ENCODE measurements around the gene LEMD3. TPM values are rescaled to one million over a fixed set of nuclear protein-coding genes. Genes with fewer than 3 reads are reported as not detected.

LEMD3 gene
- total RNA-seq, result 10 to 100 TPM; 17.9 to 51.7 (median 44.3) TPM

- Histone ChIP-seq H3K4me1 (peaks cover 0 to 38% (median 15%) of the 10 kb centered on the region in 4 donors), H3K27me3 (no peaks in the 10 kb centered on the region), H3K27ac (peak within 1 kb of the TSS; percentile 91 to 96 (median 94)), H3K9me3 (no peaks in the 10 kb centered on the region), H3K4me3 (peak within 1 kb of the TSS; percentile 78 to 98 (median 94)), H3K36me3 (peaks cover 0 to under 1% (median 0%) of the 10 kb centered on the region in 3 donors)
- TF ChIP-seq, protein P1, sequence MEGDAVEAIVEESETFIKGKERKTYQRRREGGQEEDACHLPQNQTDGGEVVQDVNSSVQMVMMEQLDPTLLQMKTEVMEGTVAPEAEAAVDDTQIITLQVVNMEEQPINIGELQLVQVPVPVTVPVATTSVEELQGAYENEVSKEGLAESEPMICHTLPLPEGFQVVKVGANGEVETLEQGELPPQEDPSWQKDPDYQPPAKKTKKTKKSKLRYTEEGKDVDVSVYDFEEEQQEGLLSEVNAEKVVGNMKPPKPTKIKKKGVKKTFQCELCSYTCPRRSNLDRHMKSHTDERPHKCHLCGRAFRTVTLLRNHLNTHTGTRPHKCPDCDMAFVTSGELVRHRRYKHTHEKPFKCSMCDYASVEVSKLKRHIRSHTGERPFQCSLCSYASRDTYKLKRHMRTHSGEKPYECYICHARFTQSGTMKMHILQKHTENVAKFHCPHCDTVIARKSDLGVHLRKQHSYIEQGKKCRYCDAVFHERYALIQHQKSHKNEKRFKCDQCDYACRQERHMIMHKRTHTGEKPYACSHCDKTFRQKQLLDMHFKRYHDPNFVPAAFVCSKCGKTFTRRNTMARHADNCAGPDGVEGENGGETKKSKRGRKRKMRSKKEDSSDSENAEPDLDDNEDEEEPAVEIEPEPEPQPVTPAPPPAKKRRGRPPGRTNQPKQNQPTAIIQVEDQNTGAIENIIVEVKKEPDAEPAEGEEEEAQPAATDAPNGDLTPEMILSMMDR (IDR thresholded peaks at IDR 0.05), result peak in 1 of 6 experiments; percentile 8
- peak; percentile 91 to 96 for TF ChIP-seq POLR2A (IDR thresholded peaks at IDR 0.05)
- DNase-seq, result peak; percentile 98 to 99 (median 98)
Measured at GRCh38 chr12:65169320-65170208, at the start of gene LEMD3. LEMD3 (plus strand) TSS chr12:65169583; CDS start chr12:65169597, 14 bp downstream.

DNA sequence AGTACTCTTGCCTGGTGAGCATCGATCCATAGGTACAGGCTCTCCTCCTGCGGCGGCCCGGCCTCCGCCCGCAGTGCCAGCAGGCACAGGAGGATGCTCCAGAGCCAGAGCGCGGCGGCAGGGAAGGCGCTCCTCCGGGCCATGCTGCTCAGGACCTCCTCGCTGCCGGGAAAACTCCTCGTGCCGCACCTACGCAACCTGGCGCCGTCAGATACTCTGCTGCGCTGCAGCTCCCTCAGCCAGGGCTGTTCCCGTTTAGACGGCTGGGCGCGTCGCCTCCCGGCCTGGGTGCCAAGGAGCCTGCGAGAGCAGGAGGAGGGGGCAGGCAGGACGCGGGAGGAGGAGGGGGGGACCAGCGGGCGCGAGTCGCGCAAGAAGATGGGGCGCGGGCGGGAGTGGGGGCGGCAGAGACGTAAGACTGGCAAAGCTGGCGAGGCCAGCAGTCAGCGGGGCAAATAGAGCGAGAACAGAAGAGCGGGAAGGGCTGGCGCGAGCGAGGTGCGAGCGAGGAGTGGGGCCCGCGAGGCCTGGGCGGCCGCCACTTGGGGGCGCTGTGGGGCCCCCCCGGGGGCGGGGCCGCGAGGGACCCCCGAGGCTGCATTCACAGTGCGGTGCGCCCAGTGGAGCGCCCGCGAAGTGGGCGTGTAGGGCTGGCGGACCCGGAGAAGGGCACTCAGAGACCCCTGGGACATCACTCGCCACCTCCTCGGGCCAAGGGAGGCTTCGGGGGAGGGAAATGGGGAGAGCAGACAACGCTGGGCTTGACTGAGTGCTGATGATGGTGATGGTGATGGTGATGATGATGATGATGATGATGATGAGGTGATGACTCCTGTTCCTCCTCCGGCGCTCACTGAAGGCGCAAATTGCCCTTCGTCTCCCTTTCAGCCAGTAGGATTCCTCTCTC, 48.1 kb upstream of the LEMD3 start, which contains the start of gene WIF1:
TSS of gene WIF1 (minus strand) at position 257 of the 907 bp plus-strand sequence. CDS start at position 143, 114 bp downstream.
- H3K9me3 ChIP-seq, result no peaks in the 10 kb centered on the region
- H3K4me3 ChIP-seq, result peak within 1 kb of the TSS; percentile 1 to 45 (median 38)
- H3K4me1 ChIP-seq, result peaks cover 0 to 12% (median 4%) of the 10 kb centered on the region in 4 donors
- peaks cover 0 to 16% of the 10 kb centered on the region in 2 donors for H3K27me3 ChIP-seq
- H3K36me3 ChIP-seq, result no peaks in the 10 kb centered on the region
- no peak within 1 kb of the TSS for H3K27ac ChIP-seq
- TF ChIP-seq, protein P1 (IDR thresholded peaks at IDR 0.05), result peak in 2 of 6 experiments; percentile 9 to 23
- TF ChIP-seq POLR2A (IDR thresholded peaks at IDR 0.05), result no peak
- peak in 2 of 3 donors; percentile 46 to 55 for DNase-seq

GRCh38 chr12:65121956-65122469, 47.4 kb upstream of the LEMD3 start:
- Histone ChIP-seq H3K27me3 (peaks cover 0 to 16% of the 10 kb centered on the region in 2 donors), H3K9me3 (no peaks in the 10 kb centered on the region), H3K27ac (no peak overlapping the region), H3K36me3 (no peaks in the 10 kb centered on the region), H3K4me1 (peaks cover 0 to 12% (median 4%) of the 10 kb centered on the region in 4 donors), H3K4me3 (no peak overlapping the region)
- DNase-seq, result no peak
- TF ChIP-seq, protein P1 (IDR thresholded peaks at IDR 0.05), result no peak
- TF ChIP-seq POLR2A (IDR thresholded peaks at IDR 0.05), result no peak

- Histone ChIP-seq H3K36me3 (no peaks in the 10 kb centered on the region), H3K9me3 (no peaks in the 10 kb centered on the region), H3K4me1 (peaks cover 0 to 12% (median 4%) of the 10 kb centered on the region in 4 donors), H3K27ac (no peak overlapping the region), H3K27me3 (peaks cover 0 to 16% of the 10 kb centered on the region in 2 donors), H3K4me3 (no peak overlapping the region)
- DNase-seq, result no peak
- TF ChIP-seq, protein P1 (IDR thresholded peaks at IDR 0.05), result no peak
- TF ChIP-seq POLR2A (IDR thresholded peaks at IDR 0.05), result no peak
Measured at GRCh38 chr12:65122703-65123102, 46.7 kb upstream of the LEMD3 start.

Data from Peyer's patch (tissue), 4 donors.